Stimulated activated CD4-positive, alpha-beta T cell treated with anti-CD3 and anti-CD28 coated beads, Interleukin-12 subunit alpha, Interleukin-12 subunit beta, amount 100 ng/mL, for 4 hours (primary cell): ENCODE measurements around the gene MTG1.
"Not testable (repeated sequence)": the region's sequence is repeated elsewhere in the genome, so short reads cannot be mapped to it uniquely, and the experiment has no call there.

Source experiments
- DNase-seq: peaks from one replicate; pipeline ENCODE4 v3.0.0-alpha.2; 2020

The MTG1 gene

DNA sequence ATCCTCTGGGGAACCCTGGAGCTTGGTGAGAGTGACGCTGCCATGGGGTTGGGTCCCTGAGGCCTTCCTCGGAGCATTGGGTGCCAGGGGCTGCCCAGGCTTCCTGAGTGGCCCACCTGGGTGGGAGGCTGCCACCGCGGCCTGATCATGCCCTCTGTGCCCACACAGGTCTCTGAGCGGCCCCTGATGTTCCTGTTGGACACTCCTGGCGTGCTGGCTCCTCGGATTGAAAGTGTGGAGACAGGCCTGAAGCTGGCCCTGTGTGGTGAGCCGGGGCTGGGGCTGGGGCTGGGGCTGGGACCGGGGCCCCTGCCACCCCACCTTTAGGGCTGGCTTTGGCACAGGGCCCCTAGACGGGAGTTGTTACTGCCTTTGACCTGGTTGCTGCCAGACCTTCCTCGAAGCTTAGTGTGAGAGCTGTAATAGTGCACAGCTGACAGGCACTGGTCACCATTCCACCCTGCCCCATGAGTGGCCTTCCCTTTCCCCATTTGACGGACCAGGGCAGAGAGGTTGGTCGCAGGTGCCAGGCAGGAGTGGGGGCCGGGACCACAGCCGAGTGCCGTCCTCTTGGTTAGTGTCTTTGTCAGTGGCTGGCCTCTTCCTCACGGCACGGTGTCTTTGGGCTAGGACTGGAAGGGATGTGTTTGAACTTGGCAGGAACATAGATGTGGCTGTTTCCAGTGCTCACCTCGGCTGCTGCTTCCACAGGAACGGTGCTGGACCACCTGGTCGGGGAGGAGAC, 8.2 kb downstream of the MTG1 start:
- no peak for DNase-seq

DNA sequence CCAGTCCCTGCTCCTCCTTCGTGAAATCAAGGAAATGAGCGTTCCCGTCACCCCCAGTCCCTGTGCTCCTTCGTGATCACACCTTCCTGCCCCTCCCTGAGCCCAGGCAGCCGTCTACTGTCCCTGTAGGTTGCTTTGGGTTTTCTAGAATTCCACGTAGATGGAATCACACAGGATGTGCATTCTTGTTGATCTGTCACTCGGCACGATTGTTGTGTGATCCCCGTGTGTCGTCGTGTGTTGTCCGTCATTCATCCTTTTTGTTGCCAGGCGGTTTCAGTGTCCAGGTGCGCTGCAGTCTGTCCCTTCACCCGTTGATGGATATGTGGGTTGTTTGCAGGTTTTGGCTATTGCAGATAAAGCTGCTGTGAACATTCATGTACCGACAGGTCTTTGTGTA, 9.4 kb downstream of the MTG1 start:
- no peak for DNase-seq

DNA sequence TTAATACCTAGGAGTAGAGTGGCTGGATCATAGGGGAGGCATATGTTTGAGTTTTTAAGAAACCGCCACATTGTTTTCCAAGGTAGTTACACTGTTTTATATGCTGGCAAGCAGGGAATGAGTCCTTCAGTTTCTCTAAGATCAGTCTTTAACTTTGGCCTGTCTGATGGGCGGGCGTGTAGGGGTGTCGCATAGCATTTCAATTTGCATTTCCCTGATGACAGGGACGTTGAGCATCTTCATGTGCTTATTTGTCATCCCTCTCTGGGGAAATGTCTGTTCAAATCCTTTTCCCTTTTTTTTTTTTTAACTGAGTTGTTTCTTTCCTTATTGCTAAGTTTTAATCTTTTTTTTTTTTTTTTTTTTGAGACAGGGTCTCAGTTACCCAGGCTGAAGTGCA, 9.8 kb downstream of the MTG1 start:
- no peak for DNase-seq

- DNase-seq = no peak
These were observed 11.3 kb downstream of the MTG1 start for GRCh38 chr10:133405272-133405671.

- DNase-seq = no peak
These were observed 12.0 kb downstream of the MTG1 start for GRCh38 chr10:133405844-133406527.

DNA sequence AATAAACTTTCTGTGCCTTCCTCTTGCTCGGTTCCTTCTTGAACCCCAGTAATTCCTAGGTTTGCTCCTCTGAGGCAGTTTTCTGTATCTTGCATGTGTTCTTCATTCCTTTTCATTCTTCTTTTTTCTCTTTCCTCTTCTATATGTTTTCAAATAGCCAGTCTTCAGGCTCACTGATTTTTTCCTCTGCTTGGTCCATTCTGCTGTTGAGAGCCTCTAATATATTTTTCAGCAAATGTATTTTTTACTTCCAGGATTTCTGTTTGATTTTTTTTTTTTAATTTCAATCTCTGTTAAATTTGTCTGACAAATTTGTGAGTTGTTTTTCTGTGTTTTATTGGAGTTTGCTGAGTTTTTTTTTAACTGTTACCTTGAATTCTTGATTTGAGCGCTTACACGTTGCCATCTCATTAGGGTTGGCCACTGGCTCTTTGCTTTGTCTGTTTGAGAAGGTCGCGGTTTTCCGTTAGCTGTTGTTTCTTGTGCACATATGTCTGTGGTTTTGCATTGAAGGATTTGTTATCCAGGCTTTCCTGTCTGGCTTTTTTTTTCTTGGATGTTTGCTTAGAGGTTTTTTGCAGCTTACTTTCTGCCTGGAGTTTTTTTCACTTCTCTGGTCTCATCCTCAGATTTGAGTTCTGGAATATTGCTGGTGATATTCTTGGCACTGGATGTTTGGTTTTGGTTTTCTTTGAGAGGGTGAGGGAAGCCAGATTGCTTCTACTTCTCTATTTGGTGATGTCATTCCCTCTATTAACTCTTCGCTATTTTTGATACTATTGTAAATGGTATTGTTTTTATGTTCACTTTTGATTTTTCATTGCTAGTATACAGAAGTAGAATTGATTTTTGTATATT, 17.8 kb downstream of the MTG1 start:
- DNase-seq = no peak

GRCh38 chr10:133412381-133412711, 18.4 kb downstream of the MTG1 start:
- no peak for DNase-seq

- DNase-seq = not testable (repeated sequence)
These were observed 20.4 kb downstream of the MTG1 start for GRCh38 chr10:133414401-133414800.

- no peak for DNase-seq
These were observed 21.8 kb downstream of the MTG1 start for GRCh38 chr10:133415752-133416151.

- no peak for DNase-seq
These were observed 24.5 kb downstream of the MTG1 start for GRCh38 chr10:133418289-133418993.

DNA sequence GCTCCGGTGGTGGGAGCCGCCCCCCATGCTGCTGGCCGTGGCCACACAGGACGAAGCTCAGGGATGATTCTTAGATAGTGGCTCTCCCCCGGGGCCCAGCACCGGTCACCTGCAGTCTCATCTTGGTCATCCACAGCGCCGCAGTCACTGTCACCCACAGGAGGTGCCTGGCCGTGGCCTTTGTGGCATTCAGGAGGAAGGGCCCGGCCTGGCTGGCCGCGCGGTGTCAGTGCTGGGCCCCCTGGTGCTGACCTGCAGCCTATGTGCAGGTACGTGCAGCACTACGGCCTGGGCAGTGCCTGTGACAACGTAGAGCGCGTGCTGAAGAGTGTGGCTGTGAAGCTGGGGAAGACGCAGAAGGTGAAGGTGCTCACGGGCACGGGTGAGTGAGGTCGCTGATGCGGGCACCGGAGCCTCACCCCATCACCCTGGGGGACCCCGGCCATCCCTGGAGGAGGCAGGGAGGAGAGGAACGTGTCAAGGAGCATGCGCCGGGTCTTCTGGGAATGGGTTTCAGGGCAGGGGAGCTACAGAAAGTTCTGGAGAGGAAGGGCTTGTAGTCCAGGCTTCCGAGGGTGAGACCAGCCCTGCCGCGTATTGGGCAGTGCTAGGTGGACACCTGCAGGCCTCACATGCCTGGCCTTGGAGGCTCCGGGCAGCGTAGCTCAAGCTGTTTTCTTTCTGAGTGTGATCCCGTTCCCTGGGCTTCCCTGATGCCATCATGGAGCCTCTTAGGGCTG, 25.4 kb downstream of the MTG1 start:
- DNase-seq = no peak

DNA sequence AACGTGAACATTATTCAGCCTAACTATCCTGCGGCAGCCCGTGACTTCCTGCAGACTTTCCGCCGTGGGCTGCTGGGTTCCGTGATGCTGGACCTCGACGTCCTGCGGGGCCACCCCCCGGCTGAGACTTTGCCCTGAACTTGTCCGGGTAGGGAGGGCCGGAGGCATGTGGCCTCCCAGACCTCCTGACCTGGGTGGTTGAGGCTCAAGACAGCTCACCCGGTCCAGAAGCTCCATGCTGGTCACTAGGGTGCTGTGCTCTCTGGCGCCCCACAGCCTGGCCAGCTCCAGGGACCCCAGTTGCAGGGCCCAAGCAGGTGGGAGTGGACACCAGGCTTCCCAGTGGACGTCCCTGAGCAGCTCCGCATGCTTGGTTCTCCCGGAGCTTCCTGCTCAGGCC, 26.1 kb downstream of the MTG1 start:
- no peak for DNase-seq

GRCh38 chr10:133420579-133420978, 26.6 kb downstream of the MTG1 start:
- no peak for DNase-seq

DNA sequence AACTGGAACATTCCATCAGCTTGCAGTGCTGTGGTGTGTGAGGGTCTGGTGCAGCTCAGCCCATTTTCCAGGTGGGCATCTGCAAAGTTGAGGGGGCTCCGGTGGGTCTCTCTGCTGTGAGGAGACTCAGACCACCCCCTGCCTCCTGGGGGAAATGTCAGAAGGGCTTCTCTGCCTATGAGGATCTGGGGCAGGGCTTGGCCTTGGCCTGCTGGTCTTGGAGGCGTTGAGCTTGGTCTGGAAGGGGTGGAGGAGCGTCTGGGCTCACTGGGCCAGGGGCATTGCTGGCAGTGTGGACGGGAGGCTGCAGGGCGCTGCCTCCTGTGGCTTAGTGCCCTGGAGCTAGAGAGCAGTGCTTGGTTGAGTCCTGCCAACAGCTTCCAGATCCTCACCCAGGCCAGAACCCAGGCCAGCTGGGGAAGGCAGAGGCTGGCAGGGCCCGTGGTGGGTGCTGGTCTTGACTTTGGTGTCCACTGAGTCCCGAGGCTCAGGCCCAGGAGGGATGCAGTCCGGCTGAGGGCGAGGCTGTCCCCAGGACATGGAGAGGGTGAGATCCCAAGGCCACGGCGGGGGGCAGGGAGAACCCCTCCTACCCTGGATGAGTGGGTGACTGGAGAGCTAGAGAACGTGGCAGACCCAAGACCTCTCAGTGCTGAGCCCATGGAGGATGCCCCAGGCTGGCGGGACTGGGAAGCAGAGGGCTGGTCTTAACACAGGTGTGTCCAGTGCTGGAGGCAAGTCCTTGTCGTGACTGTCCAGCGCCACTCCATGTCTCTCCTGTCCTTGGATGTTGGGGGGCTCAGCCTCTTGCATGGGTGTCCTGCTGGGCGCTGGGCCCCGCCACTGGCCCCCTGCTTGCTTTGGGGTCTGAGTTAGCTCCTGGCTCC, 27.6 kb downstream of the MTG1 start:
- DNase-seq = no peak

- no peak for DNase-seq
These were observed 28.4 kb downstream of the MTG1 start for GRCh38 chr10:133422223-133422806.

DNA sequence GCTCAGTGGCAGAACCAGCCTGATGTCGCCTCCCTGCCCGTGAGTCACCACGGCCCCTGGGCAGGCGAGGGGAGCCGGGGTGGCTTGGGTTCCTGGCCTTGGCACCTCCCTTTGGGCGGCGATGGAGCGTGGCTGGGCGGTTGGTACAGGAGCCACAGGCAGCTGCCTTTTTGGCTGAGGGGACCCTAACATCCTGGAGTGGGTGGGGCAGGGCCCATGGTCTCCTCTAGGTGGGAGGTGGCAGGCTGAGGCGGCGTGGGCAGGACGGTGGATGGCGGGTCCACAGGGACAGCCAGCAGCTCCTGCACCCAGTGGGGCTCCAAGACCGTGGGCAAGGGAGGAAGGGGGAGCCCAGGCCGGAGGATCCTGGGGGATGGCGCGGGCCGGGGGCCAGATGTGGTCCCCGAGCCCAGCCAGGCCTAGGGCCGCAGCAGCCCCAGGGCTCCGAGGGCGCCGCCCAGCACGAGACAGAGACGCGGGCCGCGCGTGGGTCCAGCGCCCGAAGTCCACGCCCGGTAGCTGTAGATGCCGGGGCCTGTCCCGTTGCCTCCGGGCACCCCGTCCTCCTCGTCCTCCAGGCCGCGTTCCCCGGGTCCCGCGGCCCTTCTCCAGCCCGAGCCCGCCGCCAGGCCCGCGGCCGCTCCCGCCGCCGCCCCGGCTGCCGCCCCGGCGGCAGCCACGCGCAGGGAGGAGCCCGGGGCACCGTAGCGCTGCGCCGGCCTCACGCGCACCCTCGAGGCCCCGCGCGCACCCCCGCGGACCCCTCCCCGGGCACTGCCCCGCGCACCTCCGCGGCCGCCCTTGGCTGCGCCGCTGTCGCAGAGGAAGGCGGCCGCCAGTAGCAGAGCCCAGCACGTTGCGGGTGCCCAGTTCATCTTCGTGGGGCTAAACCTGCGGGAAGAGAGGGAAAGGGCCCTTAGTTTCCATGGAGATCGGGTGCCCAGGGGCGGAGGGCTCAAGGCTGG, 29.1 kb downstream of the MTG1 start:
- DNase-seq = no peak

GRCh38 chr10:133424102-133424501, 30.1 kb downstream of the MTG1 start:
- DNase-seq = not testable (repeated sequence)

DNA sequence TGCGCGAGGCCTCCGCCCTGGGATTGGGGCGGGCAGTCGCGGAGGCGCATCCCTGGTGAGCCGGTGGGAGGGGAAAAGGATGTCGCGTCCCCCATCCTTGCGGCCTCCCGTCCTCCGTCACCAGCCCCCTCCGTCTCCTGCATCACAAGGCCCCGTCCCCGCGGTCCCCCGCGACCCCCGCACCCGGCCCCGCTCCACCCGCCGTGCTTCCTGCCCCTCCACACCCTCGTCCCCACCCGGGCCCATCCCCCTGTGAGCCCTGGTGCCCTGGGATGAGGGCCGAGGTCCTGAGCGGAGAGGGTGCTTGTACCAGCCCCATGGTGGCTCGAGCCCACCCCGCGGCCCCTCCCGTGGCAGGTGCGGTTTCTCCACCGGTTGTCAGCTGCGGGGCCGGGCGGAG, 30.6 kb downstream of the MTG1 start, which contains the start of gene SPRN:
Gene SPRN, minus strand, starts transcription at position 25 of the 400 bp plus-strand sequence. CDS start 944 bp downstream, outside the sequence.
- not testable (repeated sequence) for DNase-seq

- DNase-seq = not testable (repeated sequence)
These were observed 35.6 kb downstream of the MTG1 start for GRCh38 chr10:133429571-133429970.
